ENCODE measurements around the gene DENND1B. TPM values are rescaled to one million over a fixed set of nuclear protein-coding genes. Genes with fewer than 3 reads are reported as not detected.

Gene DENND1B
- total RNA-seq, 1 donor from 2014 or later: 22.1 TPM

DNA sequence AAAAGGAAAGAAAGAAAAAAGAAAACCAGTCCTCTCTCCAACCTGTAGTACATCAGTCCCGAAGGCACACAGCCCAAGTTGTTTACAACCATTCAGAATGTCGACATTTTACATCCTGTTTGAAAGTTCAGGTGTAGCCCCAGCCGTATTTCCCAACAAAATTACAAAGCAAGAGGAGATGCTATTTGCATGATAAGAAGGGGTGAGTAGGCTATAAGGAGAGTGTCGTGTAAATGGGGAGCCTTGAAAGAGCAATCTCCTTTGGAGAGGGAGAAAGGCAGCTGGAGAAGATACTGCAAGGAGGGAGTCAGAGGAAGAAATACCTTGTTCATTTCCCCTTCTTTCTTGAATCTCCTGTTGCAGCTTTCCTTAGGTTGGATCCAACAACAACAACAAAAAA, 35.5 kb upstream of the DENND1B start:
- Mint-ChIP-seq H3K4me1 (ENCODE audit: low read depth, unreplicated experiment) (peaks cover 13% of the 10 kb centered on the region), H3K36me3 (ENCODE audit: unreplicated experiment) (no peaks in the 10 kb centered on the region), H3K27ac (ENCODE audit: unreplicated experiment) (no peak overlapping the region), H3K9me3 (ENCODE audit: unreplicated experiment) (peaks cover 2% of the 10 kb centered on the region), H3K4me3 (ENCODE audit: unreplicated experiment) (no peak overlapping the region), H3K27me3 (ENCODE audit: unreplicated experiment) (no peaks in the 10 kb centered on the region)
- TF ChIP-seq, protein P1, sequence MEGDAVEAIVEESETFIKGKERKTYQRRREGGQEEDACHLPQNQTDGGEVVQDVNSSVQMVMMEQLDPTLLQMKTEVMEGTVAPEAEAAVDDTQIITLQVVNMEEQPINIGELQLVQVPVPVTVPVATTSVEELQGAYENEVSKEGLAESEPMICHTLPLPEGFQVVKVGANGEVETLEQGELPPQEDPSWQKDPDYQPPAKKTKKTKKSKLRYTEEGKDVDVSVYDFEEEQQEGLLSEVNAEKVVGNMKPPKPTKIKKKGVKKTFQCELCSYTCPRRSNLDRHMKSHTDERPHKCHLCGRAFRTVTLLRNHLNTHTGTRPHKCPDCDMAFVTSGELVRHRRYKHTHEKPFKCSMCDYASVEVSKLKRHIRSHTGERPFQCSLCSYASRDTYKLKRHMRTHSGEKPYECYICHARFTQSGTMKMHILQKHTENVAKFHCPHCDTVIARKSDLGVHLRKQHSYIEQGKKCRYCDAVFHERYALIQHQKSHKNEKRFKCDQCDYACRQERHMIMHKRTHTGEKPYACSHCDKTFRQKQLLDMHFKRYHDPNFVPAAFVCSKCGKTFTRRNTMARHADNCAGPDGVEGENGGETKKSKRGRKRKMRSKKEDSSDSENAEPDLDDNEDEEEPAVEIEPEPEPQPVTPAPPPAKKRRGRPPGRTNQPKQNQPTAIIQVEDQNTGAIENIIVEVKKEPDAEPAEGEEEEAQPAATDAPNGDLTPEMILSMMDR (IDR thresholded peaks at IDR 0.05; ENCODE audit: partially characterized antibody, unreplicated experiment): no peak
- no peak for DNase-seq

DNA sequence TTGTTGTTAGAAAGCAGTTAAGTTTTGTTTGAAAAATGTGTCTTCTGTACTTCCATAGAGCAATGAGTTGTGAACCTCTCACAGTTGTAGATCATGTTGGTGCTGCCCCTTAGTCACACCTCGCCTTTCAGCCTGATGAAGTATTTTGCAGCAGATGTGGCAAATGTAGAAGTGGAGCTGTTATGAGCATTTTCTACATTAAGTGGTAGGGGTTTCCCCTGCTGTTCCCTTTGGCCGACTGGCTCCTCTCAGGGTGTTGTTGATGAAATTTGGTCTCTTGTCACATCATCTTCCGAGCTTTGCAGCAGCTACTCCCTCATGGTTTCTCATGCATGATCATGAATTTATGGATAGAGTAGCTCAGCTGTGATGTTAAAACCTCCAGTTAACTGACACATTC, 33.6 kb upstream of the DENND1B start:
- no peaks in the 10 kb centered on the region for H3K36me3 Mint-ChIP-seq (ENCODE audit: unreplicated experiment)
- H3K4me1 Mint-ChIP-seq (ENCODE audit: low read depth, unreplicated experiment): peaks cover 8% of the 10 kb centered on the region
- no peak overlapping the region for H3K27ac Mint-ChIP-seq (ENCODE audit: unreplicated experiment)
- no peaks in the 10 kb centered on the region for H3K27me3 Mint-ChIP-seq (ENCODE audit: unreplicated experiment)
- TF ChIP-seq, protein P1 (IDR thresholded peaks at IDR 0.05; ENCODE audit: partially characterized antibody, unreplicated experiment): no peak
- peaks cover 2% of the 10 kb centered on the region for H3K9me3 Mint-ChIP-seq (ENCODE audit: unreplicated experiment)
- H3K4me3 Mint-ChIP-seq (ENCODE audit: unreplicated experiment): no peak overlapping the region
- no peak for DNase-seq

DNA sequence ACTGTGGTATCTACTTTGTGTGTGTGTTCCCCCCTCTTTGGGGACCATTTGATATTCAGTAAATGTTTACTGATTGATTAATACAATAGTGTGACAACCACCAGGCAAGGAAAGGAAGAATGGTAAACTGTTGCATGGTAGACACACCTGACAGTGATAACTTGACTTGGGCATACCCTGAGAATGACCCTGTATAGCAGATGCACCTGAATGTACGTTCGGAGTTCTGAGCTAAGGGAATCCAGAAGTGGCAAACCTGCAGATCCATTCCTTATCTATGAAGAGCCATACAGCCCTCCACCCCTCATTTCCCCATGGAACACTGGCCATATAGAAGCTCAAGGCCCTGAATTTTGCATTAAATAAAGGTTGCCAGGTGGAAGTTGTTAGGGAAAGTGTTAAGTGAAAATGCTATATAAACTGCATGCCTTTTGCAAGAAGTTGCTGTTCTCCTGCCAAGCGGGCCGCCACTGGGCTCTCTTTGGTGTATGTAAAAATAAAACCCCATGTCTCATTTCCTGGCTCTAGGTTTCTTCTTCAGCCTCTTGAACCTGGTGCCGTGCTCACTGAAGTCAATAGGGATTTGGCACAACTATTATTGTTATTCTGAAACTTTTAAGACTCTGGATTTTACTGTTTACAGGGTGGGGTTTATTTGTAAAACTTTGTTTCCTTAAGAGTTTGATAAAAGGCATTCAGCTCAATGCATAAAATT, 32.6 kb upstream of the DENND1B start:
- TF ChIP-seq, protein P1 (IDR thresholded peaks at IDR 0.05; ENCODE audit: partially characterized antibody, unreplicated experiment): no peak
- no peak overlapping the region for H3K27ac Mint-ChIP-seq (ENCODE audit: unreplicated experiment)
- no peaks in the 10 kb centered on the region for H3K27me3 Mint-ChIP-seq (ENCODE audit: unreplicated experiment)
- H3K36me3 Mint-ChIP-seq (ENCODE audit: unreplicated experiment): no peaks in the 10 kb centered on the region
- peaks cover 2% of the 10 kb centered on the region for H3K9me3 Mint-ChIP-seq (ENCODE audit: unreplicated experiment)
- DNase-seq: no peak
- no peak overlapping the region for H3K4me3 Mint-ChIP-seq (ENCODE audit: unreplicated experiment)
- H3K4me1 Mint-ChIP-seq (ENCODE audit: low read depth, unreplicated experiment): peaks cover 8% of the 10 kb centered on the region

DNA sequence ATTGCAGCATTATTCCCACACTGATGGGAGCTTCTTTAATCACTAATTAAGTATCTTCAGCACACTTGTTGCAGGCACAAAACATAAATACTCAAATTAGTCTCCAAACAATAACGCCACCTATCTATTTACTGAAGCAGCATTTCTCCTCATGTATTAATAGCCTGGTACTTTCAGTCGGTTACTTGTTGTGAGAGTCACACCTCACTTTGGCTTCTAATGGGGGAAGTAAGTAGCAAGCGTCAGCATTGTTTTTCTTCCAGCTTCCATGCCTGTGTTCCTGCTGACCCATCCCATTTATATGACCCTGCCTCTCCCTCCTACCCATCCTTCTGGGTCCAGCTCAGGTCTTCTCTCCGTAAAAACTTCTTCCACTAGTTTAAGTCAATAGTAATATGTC, 31.9 kb upstream of the DENND1B start:
- Mint-ChIP-seq H3K4me3 (ENCODE audit: unreplicated experiment) (no peak overlapping the region), H3K9me3 (ENCODE audit: unreplicated experiment) (peaks cover 2% of the 10 kb centered on the region), H3K36me3 (ENCODE audit: unreplicated experiment) (no peaks in the 10 kb centered on the region), H3K27me3 (ENCODE audit: unreplicated experiment) (no peaks in the 10 kb centered on the region), H3K4me1 (ENCODE audit: low read depth, unreplicated experiment) (peaks cover 8% of the 10 kb centered on the region), H3K27ac (ENCODE audit: unreplicated experiment) (no peak overlapping the region)
- TF ChIP-seq, protein P1 (IDR thresholded peaks at IDR 0.05; ENCODE audit: partially characterized antibody, unreplicated experiment): no peak
- DNase-seq: no peak

DNA sequence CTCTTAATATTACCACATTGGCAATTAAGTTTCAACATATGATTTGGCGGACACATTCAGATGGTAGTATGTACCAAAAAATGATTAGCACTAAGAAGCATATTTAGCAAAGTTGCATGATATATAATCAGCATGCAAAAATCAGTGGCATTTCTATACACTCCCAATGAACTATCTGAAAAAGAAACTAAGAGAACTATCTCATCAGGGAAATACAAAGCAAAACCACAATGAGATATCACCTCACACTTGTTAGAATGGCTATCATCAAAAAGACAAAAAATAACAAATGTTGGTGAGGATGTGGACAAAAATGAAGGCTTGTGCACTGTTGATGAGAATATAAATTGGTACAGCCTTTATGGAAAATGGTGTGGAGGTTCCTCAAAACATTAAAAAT, 31.4 kb upstream of the DENND1B start:
- TF ChIP-seq, protein P1 (IDR thresholded peaks at IDR 0.05; ENCODE audit: partially characterized antibody, unreplicated experiment): no peak
- H3K27ac Mint-ChIP-seq (ENCODE audit: unreplicated experiment): no peak overlapping the region
- H3K4me1 Mint-ChIP-seq (ENCODE audit: low read depth, unreplicated experiment): peaks cover 8% of the 10 kb centered on the region
- H3K4me3 Mint-ChIP-seq (ENCODE audit: unreplicated experiment): no peak overlapping the region
- H3K27me3 Mint-ChIP-seq (ENCODE audit: unreplicated experiment): no peaks in the 10 kb centered on the region
- H3K36me3 Mint-ChIP-seq (ENCODE audit: unreplicated experiment): no peaks in the 10 kb centered on the region
- no peak for DNase-seq
- peaks cover 2% of the 10 kb centered on the region for H3K9me3 Mint-ChIP-seq (ENCODE audit: unreplicated experiment)

Data from glutamatergic neuron (in vitro differentiated cells).